SKM-1 (cell line): ENCODE measurements around the gene COL13A1.

Experiments used
- DNase-seq: peaks from one replicate; lab custom pipeline; 2025; ENCODE audit not compliant: unreplicated experiment; lab: John Stamatoyannopoulos, UW

COL13A1 gene

DNA sequence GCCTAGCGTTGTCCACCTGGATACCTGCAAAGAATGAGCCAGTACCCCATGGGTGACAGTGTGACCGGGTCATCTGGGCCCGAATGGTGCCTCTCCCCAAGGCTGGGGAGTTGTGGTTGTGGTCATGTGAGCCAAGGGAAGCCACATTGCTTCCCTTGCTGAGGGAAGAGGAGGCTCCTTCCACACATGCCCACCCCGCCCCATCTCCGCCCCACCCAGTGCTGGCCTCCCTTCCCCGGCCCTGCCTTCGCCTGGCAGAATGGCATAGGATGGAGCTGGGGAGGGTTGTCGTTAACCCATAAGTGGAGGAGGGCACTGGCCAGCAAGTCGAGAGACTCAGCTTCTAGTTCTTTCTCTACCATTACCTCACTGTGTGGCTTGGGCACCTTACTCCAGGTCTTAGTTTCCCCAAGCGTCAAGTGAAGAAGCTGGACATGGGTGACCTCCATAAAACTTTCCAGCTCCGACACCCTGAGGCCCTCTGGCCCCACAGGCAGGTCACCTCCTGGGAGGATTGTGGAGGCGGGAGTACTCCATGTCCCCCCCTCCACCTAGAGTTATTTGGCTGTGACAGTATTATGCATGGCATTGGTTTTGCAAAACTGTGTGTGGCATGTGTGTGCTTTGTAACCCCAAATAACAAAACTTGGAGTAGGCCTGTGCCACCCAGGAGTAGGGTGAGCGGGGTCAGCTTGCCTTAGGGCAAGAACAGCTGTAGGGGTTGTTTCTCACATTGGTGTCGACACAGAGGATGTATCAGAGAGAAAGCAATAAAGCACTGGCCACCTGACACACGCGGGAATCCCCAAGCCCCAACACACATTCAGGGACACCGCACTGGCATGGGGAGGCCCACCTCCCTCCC lies 160.4 kb downstream of the COL13A1 start:
- DNase-seq: no peak

DNA sequence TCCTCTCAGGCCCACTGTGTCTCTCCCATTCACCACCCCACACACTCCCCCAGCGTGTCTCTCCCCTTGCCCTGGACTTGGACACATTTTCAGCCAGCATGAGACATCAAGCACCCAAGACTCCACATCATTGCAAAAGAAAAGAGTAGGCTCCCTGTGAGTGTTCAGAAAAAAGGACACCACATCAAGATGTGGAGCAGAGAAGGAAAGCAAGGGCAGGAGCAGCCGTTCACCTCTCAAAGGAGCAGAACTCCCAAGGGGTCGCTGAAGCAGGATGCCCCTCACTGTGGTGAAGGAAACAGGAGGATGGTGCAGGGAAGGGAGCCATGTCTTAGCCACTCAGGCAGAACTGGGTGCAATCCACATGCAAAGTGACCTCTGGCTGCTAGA lies 161.0 kb downstream of the COL13A1 start:
- no peak for DNase-seq

DNA sequence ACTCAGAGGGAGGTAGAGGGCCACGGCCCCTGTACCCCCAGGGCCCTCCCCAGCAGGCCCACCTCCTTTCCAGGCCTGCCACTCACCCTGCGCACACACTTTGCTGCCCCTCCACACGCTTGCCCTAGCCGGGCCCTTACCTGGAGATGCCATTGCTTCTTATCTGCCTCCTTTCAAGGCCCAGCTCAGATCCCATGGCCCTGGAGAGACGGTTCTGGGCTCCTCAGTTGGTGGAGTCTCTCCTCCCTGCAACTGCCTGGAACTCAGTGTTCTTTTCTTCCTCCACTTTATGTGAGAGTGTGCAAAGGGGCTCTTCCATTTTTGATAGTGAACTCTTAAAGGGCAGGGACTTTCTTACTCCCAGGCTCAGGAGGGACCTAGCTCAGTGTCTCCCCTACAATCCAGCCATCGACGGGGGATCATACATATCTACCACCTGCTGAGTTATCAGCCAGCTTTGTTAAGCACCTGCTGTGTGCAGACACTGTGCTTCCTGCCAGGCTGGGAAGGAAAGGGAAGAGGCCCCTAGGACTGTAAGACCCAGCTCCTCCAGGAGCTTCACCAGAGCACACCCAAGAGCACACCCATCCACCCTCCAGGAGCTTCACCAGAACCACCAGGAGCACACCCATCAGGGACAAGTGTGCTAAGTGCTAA lies 161.6 kb downstream of the COL13A1 start:
- DNase-seq: no peak

GRCh38 chr10:69963835-69964710 lies 162.4 kb downstream of the COL13A1 start:
- no peak for DNase-seq

GRCh38 chr10:69965086-69965485 lies 163.4 kb downstream of the COL13A1 start:
- no peak for DNase-seq

DNA sequence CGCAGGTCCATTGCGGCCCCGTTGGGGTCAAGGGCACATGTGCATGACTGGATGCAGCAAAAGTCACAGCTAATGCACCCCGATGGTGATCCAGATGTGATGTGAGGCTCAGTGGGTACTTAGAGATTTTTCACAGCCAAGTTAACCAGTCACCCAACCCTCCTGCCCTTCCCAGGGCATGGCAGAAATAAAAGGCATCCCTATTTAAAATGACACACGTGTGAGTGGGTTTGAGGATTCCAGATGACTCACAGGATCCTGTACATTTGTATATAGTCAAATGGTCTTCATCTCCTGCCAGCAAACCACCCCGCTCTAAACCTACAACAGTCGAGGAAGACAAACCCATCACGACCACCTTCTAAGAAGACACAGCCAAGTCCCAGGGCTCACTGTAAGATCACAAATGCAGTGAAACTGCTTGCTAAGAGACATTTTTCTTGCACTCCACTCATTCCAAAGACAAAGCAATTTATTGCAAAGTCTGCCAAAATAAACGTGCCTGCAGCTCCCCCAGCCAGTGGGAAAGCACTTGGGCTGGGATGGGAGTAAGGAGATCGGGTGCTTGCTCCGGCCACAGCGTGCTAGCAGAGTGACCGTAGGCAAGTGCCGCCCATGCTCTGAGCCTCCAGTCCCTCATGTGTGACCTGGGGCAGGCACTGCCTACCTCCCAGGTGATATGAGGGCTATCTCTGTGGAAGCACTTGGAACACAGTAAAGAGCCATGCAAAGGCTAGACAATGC lies 164.4 kb downstream of the COL13A1 start:
- DNase-seq: no peak

DNA sequence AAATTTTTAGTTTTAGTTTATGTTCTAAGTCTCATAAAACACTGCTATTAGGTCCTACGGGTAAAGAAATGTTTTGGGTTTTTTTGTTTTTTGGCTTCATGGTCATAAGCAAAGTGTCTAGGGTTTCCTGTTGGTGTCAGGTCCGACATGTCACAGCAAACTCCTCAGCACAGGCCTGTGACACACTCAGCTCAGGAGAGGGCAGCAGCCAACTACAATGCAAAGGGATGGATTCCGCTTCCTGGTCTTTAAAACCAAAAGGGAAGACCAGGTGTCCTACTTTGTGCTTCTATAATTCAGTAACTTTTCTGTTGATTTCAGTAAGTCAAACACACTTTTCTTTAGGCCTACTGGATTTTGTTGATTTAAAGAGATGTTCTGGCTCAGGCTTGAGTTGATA lies 167.1 kb downstream of the COL13A1 start:
- no peak for DNase-seq

- no peak for DNase-seq
Observed at GRCh38 chr10:69969977-69970376, 168.3 kb downstream of the COL13A1 start.

DNA sequence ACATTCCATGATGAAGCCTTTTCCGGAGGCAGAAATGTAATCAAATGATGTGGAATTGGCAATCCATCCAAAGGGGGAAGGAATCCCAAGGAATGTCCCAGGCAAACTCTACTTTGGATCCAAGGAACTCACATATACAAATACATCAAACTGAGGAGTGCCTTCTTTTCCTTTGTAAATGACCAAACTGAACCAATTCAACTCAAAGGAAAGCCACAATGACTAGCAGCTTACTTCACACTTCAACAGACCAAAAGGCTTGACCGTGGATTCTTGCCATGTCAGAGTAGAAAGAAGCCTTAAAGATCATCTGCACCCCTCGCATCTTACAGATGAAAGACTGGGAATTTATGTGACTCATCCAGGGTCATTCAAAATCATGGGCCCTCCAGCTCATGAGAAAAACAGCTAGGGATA lies 171.3 kb downstream of the COL13A1 start:
- no peak for DNase-seq

- DNase-seq: no peak
Observed at GRCh38 chr10:69973678-69974077, 172.0 kb downstream of the COL13A1 start.

DNA sequence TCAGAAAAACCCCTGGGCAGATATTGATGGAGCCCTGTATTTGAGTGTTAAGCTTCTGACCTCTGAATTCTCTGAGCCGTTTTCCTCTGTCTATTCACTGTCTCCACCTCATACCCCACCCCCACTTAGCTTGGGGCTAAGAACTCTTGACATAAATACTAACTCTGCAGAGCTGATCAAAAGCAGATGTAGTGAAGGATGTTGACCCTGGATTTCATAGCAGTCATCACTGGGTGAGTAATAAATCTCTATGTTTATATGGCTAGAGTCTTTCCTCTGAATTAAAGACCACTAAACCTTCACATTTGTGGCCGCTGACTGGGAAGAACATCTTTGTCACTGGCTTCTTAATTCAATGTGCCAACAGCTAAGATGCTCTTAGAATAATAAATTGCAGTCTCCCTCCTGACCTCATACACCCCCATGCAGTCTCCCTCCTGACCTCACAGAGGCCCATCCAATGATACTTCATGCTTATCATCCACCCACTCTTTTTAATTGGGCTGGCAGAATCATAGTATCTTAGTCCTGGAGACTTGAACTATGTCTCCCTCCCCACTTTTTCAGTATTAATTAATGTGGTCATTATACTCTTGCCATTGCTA lies 172.9 kb downstream of the COL13A1 start:
- DNase-seq: no peak

GRCh38 chr10:69976795-69977546 lies 175.3 kb downstream of the COL13A1 start:
- peak; percentile 15 for DNase-seq

DNA sequence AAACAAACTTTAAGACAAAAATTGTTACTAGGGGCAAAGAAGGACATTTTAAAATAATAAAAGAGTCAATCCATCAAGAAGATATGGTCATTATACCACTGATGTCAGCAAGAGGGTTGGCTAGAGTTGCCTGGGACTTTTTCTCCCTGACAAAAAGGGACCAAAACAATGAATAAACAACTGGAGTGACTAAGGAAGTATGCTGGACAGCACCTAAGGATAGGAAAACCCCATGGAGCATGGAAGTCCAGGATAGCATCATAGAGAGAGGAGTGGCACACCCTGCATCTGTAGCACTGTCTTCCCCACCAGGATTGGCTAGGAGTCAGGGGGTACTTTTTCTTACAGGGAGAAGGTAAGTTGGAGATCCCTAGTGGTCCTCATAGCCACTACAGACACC lies 177.5 kb downstream of the COL13A1 start:
- DNase-seq: no peak

DNA sequence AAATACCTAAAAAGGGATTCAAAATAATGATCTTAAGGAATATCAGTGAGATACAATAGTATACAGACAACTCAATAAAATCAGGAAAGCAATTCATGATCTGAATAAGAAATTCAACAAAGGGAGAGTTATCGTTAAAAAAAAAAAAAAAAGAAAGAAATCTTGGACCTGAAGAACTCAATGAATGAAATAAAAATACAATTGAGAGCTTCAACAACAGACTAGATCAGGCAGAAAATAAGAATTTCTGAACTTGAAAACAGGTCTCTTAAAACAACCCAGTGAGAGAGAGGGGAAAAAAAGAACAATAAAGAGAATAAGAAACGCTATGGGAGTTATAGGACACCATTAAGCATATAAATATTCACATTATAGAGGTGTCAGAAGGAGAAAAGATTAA lies 179.0 kb downstream of the COL13A1 start:
- no peak for DNase-seq

GRCh38 chr10:69988094-69988493 lies 186.4 kb downstream of the COL13A1 start:
- DNase-seq: no peak

DNA sequence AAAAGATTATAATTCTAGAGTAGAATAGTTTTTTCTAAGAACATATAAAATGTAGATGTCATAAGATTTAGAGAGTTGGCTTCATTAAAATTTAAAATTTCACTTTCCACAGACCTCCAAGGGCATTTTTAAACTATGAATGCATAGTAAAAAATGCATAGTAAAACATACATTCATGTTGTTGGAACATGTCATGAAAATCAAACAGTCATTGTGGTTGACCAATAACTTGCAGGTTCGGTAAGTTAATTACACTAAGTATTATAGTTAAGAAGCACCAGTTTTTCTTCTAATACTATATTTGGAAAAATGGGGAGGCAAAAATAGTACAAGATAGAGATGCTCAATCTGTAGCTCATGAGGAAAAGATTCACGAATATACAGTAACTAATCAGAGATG lies 189.4 kb downstream of the COL13A1 start:
- no peak for DNase-seq

DNA sequence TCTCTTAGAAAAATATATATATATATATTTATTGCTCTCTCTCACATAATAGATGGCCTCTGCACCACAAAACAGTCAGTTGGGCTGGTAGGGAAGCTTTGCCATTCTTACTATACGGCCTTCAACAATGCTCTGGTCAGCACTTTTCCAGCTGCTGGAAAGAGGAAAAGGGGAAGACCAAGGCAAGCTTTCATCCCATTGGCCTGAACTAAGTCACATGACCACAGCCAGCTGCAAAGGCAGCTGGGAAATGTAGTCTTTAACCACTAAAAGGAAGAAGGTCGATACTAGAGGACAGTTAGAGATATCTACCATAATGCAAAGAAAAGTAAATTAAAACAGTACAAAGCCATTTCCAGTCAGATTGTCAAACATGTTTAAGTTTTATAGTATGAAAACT lies 192.6 kb downstream of the COL13A1 start:
- DNase-seq: peak; percentile 71

GRCh38 chr10:69996611-69997010 lies 194.9 kb downstream of the COL13A1 start:
- DNase-seq: no peak

GRCh38 chr10:70000262-70000661 lies 198.6 kb downstream of the COL13A1 start:
- no peak for DNase-seq
